NOMO-1 treated with dmso at 0.1 percent for 144 hours (cell line): ENCODE results near the gene TBC1D22A.

ENCODE experiments used
- DNase-seq: peaks from one replicate; lab custom pipeline; 2025; ENCODE audit not compliant: unreplicated experiment; lab: John Stamatoyannopoulos, UW

TBC1D22A gene

DNA sequence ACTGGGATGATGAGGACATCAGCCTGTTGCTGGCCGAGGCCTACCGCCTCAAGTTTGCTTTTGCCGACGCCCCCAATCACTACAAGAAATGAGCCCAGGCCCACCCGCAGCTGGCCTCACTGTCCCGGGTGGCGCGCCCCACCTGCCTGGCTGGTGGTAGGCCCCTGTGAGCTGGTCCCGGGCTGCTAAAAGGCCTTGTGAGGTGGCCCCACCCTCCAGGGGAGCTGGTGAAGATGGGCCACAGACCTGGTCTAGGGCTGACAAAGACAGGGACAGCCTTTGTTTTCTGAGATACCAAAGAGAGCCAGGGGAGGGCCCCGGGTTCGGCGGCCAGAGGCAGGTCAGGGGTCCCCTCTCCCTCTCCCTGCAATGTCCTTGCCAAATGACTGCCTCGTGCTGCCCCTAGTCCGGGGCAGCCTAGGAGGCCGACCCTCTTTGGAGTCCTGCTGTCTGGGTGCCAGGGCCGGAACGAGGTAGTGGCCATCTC, 411.1 kb downstream of the TBC1D22A start:
- no peak for DNase-seq

- no peak for DNase-seq
Measured at GRCh38 chr22:47174096-47174495, 411.6 kb downstream of the TBC1D22A start.

- DNase-seq = no peak
Measured at GRCh38 chr22:47174671-47175112, 412.2 kb downstream of the TBC1D22A start.

DNA sequence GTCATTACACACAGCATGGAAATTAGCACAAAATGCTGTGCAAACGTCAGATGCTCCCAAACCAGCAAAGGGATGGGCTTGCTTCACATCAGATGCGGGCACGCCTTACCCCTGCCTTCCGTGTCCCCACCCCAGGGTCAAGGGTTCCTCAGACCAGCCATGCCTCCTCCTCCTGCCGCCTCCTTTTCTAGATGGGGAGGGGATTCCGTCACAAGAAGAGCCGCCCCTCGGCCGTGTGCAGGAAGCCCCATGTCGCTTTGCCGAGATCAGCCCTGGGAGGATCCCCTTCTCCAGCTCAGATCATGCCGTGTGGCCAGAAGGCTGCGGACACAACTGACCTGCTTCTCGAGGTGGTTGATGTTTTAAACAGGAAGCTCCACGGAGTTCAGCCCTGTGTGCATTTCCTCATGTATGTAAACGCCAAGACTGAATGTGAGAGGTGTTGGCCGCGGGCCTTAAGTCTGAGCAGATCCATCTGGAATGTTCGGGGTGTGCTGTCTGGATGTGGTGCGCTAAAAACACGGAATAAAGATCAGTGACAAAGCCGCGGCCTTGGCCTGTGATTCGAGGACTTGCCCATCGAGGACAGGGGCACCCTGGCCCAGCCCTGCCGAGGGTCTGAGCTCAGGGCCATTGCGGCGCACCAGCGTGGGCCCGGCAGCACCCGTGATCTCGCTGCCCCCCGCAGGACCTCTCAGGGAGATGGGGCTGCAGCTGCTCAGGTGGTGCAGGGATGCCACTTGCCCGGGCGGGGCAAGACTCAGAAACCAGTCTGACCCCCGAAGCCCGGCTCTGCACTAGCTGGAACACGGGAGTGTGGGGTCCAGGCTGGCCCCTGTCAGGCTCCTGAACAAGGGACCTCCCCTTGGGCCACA, 412.9 kb downstream of the TBC1D22A start:
- no peak for DNase-seq

- DNase-seq = no peak
Measured at GRCh38 chr22:47176026-47176389, 413.6 kb downstream of the TBC1D22A start.

GRCh38 chr22:47176573-47177333, 414.3 kb downstream of the TBC1D22A start:
- DNase-seq = no peak

GRCh38 chr22:47177334-47177815, 414.9 kb downstream of the TBC1D22A start:
- no peak for DNase-seq

- DNase-seq = no peak
Measured at GRCh38 chr22:47178339-47178738, 415.9 kb downstream of the TBC1D22A start.

- DNase-seq = no peak
Measured at GRCh38 chr22:47180796-47181195, 418.3 kb downstream of the TBC1D22A start.

DNA sequence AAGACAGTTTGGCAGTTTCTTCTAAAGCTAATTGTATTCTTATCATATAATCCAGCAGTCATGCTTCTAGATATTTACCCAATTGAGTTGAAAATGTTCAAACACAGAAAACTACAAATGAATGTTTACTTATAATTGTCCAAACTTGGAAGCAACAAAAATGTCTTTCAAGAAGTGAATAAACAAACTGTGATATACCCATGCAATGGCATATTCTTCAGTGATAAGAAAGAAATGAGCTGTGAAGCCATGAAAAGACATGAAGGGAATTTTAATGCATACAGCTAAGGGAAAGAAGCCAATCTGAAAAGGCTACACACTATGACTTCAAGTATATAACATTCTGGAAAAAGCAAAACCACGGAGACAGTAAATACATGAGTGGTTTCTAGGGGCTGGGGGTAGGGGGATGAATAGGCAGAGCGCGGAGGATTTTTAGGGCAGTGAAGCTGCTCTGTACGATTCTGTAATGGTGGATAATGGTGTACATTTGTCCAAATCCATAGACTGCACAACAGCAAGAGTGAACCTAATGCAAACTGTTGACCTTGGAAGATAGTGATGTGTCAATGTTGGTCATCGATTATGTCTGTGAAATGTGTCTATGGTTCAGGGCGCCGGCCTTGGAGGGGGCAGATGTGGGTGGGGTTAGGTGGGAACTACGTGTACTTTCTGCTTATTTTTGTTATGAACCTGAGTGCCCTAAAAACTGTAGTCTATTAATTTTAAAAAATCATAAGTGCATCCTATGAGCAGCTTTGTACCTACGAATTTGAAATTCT, 424.9 kb downstream of the TBC1D22A start:
- no peak for DNase-seq

- no peak for DNase-seq
Measured at GRCh38 chr22:47188261-47189055, 426.0 kb downstream of the TBC1D22A start.

- DNase-seq = no peak
Measured at GRCh38 chr22:47189056-47189916, 426.8 kb downstream of the TBC1D22A start.

- no peak for DNase-seq
Measured at GRCh38 chr22:47190276-47190956, 428.0 kb downstream of the TBC1D22A start.

GRCh38 chr22:47190957-47191670, 428.7 kb downstream of the TBC1D22A start:
- no peak for DNase-seq

DNA sequence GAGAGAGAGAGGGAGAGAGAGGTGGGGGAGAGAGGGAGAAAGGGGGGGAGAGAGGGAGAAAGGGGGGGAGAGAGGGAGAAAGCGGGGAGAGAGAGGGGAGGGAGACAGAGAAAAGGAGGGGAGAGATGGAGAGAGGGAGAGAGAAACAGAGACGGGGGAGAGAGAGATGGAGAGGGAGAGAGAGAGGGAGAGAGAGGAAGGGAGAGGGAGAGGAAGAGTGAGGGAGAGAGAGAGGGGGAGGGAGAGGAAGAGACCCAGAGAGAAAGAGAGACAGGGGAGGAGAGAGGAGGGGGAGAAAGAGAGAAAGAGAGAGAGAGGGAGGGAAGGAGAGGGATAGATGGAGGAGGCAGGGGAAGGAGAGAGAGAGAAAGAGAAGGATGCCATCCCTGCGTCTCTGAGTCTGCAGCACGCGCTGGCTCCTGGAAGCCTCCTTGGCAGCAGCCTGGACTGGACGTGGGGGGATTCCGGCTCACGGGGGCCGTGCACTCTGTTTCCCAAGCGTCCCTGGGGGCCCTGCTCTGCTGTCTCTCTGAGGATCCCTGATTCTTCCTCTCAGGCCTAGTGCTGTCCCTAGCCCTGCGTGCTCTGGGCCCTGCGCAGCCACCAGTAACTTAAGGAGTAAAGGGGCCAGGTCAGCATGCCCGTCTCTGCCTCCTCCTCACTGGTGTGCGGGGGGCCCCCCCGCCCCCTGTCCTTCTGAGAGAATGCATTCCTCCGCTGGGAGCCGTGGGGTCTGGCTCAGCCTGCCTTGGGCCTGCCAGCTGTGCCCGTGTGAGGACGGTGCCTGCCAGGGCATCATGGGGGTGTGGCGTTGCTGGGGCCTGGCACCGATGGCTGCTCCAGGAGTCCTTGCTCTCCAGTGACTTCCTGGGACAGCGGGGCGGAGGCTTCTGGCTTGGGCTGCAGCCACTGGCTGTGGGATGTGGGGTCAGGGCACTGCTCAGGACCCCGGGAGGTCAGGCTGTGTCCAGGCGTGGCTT, 429.5 kb downstream of the TBC1D22A start:
- DNase-seq = no peak

GRCh38 chr22:47192651-47193437, 430.4 kb downstream of the TBC1D22A start:
- no peak for DNase-seq
